ENCODE results near the gene YPEL5. TPM values are rescaled to one million over a fixed set of nuclear protein-coding genes. Genes with fewer than 3 reads are reported as not detected.

The YPEL5 gene
- total RNA-seq: 45.6 and 51.2 TPM in 2 replicates

DNA sequence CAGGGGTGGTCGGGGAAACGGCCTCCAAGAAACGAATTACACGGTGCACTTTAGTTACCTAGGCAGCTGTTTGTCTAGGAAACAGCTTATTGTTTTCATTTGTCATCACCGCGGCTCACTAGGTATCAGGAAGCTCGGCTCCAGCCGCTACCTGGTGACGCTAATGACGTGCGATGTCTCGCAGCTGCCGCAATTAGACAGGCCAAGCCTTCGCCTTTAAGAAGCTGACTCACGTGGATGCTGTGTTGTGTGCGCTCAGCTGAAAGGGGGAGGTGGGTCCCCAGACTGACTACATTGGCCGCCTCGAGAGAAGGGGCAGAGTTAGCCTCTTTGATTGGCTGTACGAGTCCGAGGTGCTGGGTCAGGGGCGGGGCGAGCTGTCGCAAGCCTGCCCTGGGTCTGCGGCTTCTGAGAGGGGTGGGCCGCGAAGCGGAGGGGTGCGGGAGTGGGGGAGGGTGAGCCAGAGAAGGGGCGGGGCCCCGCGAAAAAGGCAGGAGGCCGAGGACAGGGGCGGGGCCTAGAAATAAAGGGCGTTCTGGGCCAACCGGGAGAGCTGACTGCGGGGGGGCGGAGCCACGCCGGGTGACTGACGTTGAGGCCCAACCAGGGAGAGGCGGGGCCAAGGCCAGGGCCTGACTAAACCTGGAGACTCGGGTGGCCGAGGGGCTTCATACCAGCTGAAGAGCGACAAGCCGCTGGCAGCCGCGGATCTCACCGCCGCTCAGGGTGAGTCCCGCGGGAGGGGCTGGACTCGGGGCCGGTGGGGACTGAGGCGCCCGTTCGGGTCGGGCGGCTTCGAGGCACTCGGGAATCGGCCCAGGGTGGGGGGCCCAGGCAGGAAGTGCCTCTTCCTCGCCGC is at the start of gene YPEL5:
Gene YPEL5 (plus strand): TSS at position 671 of the 859 bp plus-strand sequence. CDS start 9,645 bp downstream, outside the sequence.

Small RNAs within 50 kb of the gene (small RNA-seq; reads per million reads assigned to genes)
- gene SNORA10B: 0.28 reads per million

Other genes with a start within 250 kb of the YPEL5 start
- not detected in 2 replicates for gene ALK, start 225.4 kb upstream of the YPEL5 start, total RNA-seq
- 2.1 and 5.2 TPM in 2 replicates for gene LBH, start 84.5 kb downstream of the YPEL5 start, total RNA-seq

All from thoracic aorta endothelial cell (primary cell).